ENCODE measurements around the gene WDR45B. TPM values are rescaled to one million over a fixed set of nuclear protein-coding genes. Genes with fewer than 3 reads are reported as not detected.

The WDR45B gene
- total and polyA plus RNA-seq, 10 donors, result 30.9 to 80.2 (median 65.6) TPM

GRCh38 chr17:82630212-82630611, 18.0 kb downstream of the WDR45B start:
- Histone ChIP-seq H3K4me1 (peaks cover 0 to 46% (median 15%) of the 10 kb centered on the region in 6 donors), H3K36me3 (peaks cover 0 to 94% (median 67%) of the 10 kb centered on the region in 6 donors), H3K27ac (no peak overlapping the region), H3K4me3 (no peak overlapping the region), H3K27me3 (replicated peaks in 1 of 7) (no peaks in the 10 kb centered on the region), H3K9me3 (no peaks in the 10 kb centered on the region)
- intact Hi-C loops (cut with DNase I; ENCODE audit: low total_unique reads), result no loop called here
- no peak for TF ChIP-seq CTCF (IDR thresholded peaks at IDR 0.05 in 8 of 11, conservative IDR thresholded peaks at IDR 0.05 in 3 of 11)
- TF ChIP-seq POLR2AphosphoS5 (IDR thresholded peaks at IDR 0.05), result no peak
- TF ChIP-seq POLR2A (IDR thresholded peaks at IDR 0.05), result no peak
- peak; percentile 17 for DNase-seq
- 87 to 94% (median 93%) methylated on average over 12 of the region's 12 CpGs for WGBS, 5 donors

- peaks cover 0 to 96% (median 70%) of the 10 kb centered on the region in 6 donors for H3K36me3 ChIP-seq
- no peak overlapping the region for H3K4me3 ChIP-seq
Observed at GRCh38 chr17:82629748-82630147, 18.5 kb downstream of the WDR45B start.

GRCh38 chr17:82627405-82627804, 20.8 kb downstream of the WDR45B start:
- Histone ChIP-seq H3K9me3 (no peaks in the 10 kb centered on the region), H3K27me3 (replicated peaks in 1 of 7) (no peaks in the 10 kb centered on the region), H3K4me1 (peaks cover 0 to 29% (median 8%) of the 10 kb centered on the region in 6 donors), H3K4me3 (no peak overlapping the region), H3K36me3 (peaks cover 2 to 96% (median 76%) of the 10 kb centered on the region in 6 donors), H3K27ac (peak overlapping the region in 3 of 8 donors; percentile 44 to 68 (median 66))
- peak; percentile 60 for DNase-seq
- WGBS, 5 donors, result 92 to 94% (median 94%) methylated on average over 21 of the region's 21 CpGs
- TF ChIP-seq POLR2A (IDR thresholded peaks at IDR 0.05) (no peak), CTCF (IDR thresholded peaks at IDR 0.05 in 8 of 11, conservative IDR thresholded peaks at IDR 0.05 in 3 of 11) (no peak), POLR2AphosphoS5 (IDR thresholded peaks at IDR 0.05) (peak in 2 of 3 donors; percentile 5 to 67)
- intact Hi-C loops (cut with DNase I; ENCODE audit: low total_unique reads), result no loop called here

More at GRCh38 chr17:82629748-82630147, 18.5 kb downstream of the WDR45B start:
- Histone ChIP-seq H3K9me3 (no peaks in the 10 kb centered on the region), H3K4me1 (peaks cover 0 to 42% (median 15%) of the 10 kb centered on the region in 6 donors), H3K27me3 (replicated peaks in 1 of 7) (no peaks in the 10 kb centered on the region), H3K27ac (no peak overlapping the region)
- 84 to 93% (median 87%) methylated on average over 8 of the region's 8 CpGs for WGBS, 5 donors
- TF ChIP-seq POLR2A (IDR thresholded peaks at IDR 0.05) (no peak), POLR2AphosphoS5 (IDR thresholded peaks at IDR 0.05) (no peak), CTCF (IDR thresholded peaks at IDR 0.05 in 8 of 11, conservative IDR thresholded peaks at IDR 0.05 in 3 of 11) (no peak)
- DNase-seq, result peak; percentile 21
- intact Hi-C loops (cut with DNase I; ENCODE audit: low total_unique reads), result no loop called here

GRCh38 chr17:82623707-82624106, 24.5 kb downstream of the WDR45B start:
- H3K36me3 ChIP-seq, result peaks cover 6 to 100% (median 88%) of the 10 kb centered on the region in 6 donors
- no peak for TF ChIP-seq POLR2AphosphoS5 (IDR thresholded peaks at IDR 0.05)
- TF ChIP-seq POLR2A (IDR thresholded peaks at IDR 0.05), result no peak
- no peak for TF ChIP-seq CTCF (IDR thresholded peaks at IDR 0.05 in 8 of 11, conservative IDR thresholded peaks at IDR 0.05 in 3 of 11)

More at GRCh38 chr17:82623707-82624106, 24.5 kb downstream of the WDR45B start:
- Histone ChIP-seq H3K27ac (peak overlapping the region in 2 of 8 donors; percentile 11 to 17), H3K9me3 (no peaks in the 10 kb centered on the region), H3K27me3 (replicated peaks in 1 of 7) (no peaks in the 10 kb centered on the region), H3K4me1 (peaks cover 0 to 21% (median 5%) of the 10 kb centered on the region in 6 donors), H3K4me3 (no peak overlapping the region)
- DNase-seq, result no peak
- intact Hi-C loops (cut with DNase I; ENCODE audit: low total_unique reads), result no loop called here
- WGBS, 5 donors, result 50 to 83% (median 72%) methylated on average over 15 of the region's 15 CpGs

Data from spleen (tissue), 11 donors.